ENCODE data around the gene ZFP2. TPM values are rescaled to one million over a fixed set of nuclear protein-coding genes. Genes with fewer than 3 reads are reported as not detected.

The ZFP2 gene
- total and polyA plus RNA-seq, 4 experiments from 2014 or later, result 0.42 to 2.4 (median 2.2) TPM; not detected in 1

Other genes starting within 250 kb of the ZFP2 start
- 10 to 100 TPM; 20.3 to 20.7 TPM for gene ZNF354A, start 165.3 kb upstream of the ZFP2 start, total RNA-seq
- gene ZNF354A, start 165.3 kb upstream of the ZFP2 start, polyA plus RNA-seq, result 10 to 100 TPM; 15.4 to 16.5 TPM
- 10 to 100 TPM; 31.3 to 32.4 TPM for gene ZNF354B, start 36.0 kb upstream of the ZFP2 start, total RNA-seq
- gene ZNF354B, start 36.0 kb upstream of the ZFP2 start, polyA plus RNA-seq, result 1 to 10 TPM; 3.1 to 5.1 TPM
- under 1 TPM in 1 of 2 experiments, not detected in 1; 0.14 TPM for gene ZNF454, start 45.3 kb downstream of the ZFP2 start, total RNA-seq
- gene ZNF454, start 45.3 kb downstream of the ZFP2 start, polyA plus RNA-seq, result not detected
- not detected for gene GRM6, start 99.4 kb downstream of the ZFP2 start, total RNA-seq
- not detected for gene GRM6, start 99.4 kb downstream of the ZFP2 start, polyA plus RNA-seq
- 10 to 100 TPM; 15.9 to 16.3 TPM for gene ZNF879, start 127.9 kb downstream of the ZFP2 start, total RNA-seq
- gene ZNF879, start 127.9 kb downstream of the ZFP2 start, polyA plus RNA-seq, result 1 to 10 TPM; 3.2 to 4.4 TPM
- 10 to 100 TPM; 11.2 to 11.3 TPM for gene ZNF354C, start 164.5 kb downstream of the ZFP2 start, total RNA-seq
- gene ZNF354C, start 164.5 kb downstream of the ZFP2 start, polyA plus RNA-seq, result 1 to 10 TPM; 1.3 to 1.6 TPM